T-helper 22 cell (primary cell): ENCODE data around the gene ABCB7.
"Not testable (repeated sequence)": the region's sequence is repeated elsewhere in the genome, so short reads cannot be mapped to it uniquely, and the experiment has no call there.

Experiments used
- DNase-seq: peaks from one replicate; pipeline ENCODE4 v3.0.0-alpha.2; 2020; ENCODE audit warnings: low read depth

The ABCB7 gene

DNA sequence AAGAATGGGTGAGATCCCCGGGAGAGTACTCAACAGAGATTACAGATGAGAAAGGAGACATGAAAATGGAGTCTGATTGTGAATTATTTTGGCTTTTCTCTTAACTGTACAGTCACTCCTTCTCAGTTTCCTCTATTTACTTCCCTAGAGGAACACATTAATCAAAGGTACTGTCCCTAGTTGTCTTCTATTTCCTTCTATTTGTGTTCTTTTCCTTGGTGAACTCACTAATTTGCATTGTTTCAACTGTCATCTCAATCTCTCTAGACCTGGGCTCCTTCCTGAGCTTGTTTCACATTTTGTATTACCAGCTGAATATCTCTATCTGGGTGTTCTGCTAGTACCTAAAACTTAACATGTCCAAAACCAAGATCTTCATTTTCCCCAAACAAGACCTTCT lies 59.8 kb downstream of the ABCB7 start:
- no peak for DNase-seq

DNA sequence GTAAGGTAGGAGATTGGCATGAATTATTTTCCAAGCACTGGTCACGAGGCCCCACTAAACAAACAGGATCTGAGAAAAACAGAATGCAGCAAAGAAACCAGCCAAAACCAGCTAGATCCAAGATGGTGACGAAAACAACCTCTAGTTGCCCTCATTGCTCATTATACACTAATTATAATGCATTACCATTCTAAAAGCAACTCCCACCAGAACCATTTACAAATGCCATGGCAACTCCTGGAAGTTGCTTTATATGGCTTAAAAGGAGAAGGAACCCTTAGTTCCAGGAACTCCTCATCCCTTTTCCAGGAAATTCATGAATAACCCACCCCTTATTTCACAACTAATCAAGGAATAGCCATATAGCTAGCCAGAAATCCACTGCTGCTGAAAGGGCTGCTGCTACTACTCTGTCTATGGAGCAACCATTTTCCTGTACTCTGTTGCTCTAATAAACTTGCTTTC lies 69.3 kb downstream of the ABCB7 start:
- DNase-seq, result no peak

DNA sequence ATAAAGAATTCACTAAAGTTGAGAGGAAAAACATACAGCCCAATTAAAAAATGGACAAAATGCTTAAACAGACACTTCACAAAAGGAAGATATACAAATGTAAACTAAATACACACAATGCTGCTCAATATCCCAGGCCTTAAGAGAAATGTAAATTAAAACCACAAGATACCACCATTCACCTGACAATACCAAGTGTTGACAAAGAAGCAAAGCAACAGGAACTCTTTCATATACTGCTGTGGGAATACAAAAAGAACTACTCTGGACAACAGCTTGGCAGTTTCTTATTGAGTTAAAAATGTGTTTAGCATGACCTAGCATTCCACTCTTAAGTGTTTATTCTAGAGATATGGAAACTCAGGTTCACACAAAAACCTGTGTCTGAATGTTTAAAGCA lies 71.3 kb downstream of the ABCB7 start:
- no peak for DNase-seq

DNA sequence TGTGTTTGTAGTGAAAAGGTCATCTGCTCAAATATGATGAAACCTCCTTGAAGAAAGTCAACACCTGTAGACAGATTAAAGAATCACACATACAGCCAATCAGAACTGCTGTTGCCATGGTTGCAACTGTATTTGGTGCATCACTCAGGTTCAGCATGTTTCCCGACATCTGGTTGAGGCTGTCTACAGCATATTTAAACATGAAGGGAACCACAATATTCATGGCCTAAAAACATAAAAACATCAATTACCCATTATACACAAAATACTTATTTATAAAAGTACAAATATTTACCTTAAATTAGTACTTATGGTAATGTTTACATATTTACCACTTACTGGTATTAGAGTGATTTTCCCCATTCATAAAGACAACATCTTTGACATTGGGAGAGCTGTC lies 79.7 kb downstream of the ABCB7 start:
- DNase-seq, result no peak

DNA sequence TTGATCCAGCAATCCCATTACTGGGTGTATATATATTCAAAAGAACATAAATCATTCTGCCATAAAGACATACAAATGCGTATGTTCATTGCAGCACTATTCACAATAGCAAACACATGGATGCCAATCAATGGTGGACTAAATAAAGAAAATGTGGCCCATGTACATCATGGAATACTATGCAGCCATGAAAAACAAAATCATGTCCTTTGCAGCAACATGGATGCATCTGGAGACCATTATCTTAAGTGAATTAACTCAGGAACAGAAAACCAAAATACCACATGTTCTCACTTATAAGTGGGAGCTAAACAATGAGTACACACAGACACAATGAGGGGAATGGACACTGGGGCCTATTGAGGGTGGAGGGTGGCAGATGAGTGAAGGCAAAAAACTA lies 81.6 kb downstream of the ABCB7 start:
- DNase-seq, result no peak

DNA sequence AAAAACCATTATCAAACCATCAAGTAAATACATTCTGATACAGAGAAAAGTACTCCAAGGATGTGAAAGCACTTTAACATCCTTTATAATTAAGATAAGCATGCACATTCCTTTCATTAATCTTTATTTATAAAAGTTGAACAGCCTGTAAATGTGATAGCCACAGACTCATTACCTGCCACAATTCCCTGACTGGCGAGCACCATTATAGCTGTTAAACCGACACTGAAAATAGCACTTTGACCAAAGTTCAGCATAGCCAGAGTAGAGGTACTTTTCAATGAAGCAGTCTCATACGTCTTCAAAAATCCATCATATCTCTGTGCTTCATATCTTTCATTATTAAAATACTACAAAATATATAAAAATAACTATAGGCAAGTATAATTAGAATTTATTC lies 84.7 kb downstream of the ABCB7 start:
- no peak for DNase-seq

DNA sequence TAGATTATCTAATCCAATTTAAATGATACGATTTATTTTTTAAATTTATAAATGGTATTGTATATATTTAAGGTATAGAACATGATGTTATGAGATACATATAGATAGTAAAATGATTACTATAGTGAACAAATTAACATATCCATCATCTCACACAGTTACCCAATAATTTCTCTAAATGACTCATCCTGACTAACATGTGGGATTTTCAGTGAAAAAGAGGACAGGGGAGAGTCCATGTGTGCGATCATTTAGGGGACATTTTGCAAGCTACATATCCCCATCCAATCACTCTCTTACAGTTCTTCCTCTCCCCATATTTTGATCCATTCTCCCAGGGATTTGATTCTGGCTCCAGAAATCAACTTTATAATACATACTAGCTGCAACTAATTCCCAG lies 88.2 kb downstream of the ABCB7 start:
- no peak for DNase-seq

DNA sequence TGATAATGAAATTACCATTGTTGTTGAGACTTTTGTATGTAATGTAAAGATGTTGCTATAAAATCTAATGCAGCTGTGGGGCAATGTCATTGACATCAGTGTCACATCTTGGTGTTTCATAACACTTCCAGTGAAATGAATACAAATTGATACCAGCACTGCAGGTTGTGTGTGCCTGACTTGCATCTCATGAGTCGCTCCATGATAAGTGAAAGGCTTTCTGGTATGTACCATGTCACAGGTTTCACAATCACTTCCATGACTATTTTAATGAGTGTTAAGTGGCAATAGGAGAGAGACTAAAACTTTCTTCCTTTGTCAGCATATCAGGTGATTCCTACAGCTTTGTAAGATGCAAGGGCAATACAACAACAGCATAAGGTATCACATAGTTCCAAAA lies 94.4 kb downstream of the ABCB7 start:
- DNase-seq, result no peak

DNA sequence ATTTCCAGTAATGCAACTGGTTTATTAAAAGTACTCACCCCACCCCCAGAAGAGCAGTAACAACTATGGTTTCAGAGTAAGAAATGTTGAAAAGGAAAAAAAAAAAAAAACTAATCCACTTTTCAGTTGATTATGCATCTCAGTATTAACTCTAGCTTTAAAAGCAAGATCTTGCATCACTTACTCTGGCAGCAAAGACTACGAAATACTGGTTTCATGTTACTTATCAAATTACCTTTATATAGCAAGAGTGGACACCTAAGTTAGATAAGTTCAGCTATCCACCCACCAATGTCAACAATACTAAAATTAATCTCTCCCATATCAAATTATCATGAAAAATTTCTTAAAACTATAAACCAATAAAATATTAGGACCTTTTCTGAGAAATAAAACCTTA lies 105.0 kb downstream of the ABCB7 start:
- DNase-seq, result no peak

DNA sequence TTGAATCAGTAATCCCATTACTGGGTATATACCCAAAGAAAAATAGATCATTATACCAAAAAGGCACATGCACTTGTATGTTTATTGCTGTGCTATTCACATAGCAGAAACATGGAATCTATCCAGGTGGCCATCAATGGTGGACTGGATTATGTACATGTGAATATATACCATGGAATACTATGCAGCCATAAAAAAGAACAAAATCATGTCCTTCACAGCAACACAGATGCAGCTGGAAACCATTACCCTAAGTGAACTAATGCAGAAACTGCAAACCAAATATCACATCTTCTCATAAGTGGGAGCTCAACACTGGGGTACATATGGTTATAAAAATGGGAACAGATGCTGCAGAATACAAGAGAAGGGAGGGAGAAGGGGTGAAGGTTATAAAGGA lies 110.7 kb downstream of the ABCB7 start:
- no peak for DNase-seq

DNA sequence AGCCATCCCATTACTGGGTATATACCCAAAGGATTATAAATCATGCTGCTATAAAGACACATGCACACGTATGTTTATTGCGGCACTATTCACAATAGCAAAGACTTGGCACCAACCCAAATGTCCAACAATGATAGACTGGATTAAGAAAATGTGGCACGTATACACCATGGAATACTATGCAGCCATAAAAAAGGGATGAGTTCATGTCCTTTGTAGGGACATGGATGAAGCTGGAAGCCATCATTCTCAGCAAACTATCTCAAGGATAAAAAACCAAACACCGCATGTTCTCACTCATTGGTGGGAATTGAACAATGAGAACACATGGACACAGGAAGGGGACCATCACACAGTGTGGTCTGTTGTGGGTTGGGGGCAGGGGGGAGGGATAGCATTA lies 111.9 kb downstream of the ABCB7 start:
- not testable (repeated sequence) for DNase-seq

DNA sequence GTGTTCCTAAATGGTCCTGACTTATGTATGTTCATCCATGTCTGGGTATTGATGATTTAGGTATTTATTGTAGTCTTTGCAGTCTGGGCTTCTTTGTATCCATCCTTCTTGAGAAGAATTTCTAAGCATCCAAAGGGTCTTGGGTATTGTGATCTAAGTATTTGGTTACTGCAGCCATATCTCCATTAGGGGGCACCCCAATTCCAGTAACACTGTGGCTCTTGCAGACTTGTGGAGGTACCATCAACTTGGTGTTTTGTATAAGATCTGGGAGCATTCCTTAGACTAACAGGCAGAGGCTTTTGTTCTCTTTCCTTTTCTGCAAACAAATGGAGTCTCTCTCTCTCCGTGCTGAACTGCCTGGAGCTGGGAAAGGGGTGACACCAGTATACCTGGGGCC lies 117.2 kb downstream of the ABCB7 start:
- DNase-seq, result no peak
